Cardiac muscle cell (in vitro differentiated cells and primary cell): ENCODE measurements around the gene NSD1. TPM values are rescaled to one million over a fixed set of nuclear protein-coding genes. Genes with fewer than 3 reads are reported as not detected.

Source experiments
- DNase-seq, 2 donors: peaks; one replicate each; pipeline versions ENCODE4 v3.0.0 to v3.0.0-alpha.2; 2010 to 2017; ENCODE audit warnings: low read depth in 1 of 2, low spot score in 1 of 2
- H3K27ac ChIP-seq: fragments of 200-600 bp; sonication (generic); 2 replicates; pipeline ENCODE4 v1.5.1; 2016
- H3K27me3 ChIP-seq: fragments of 200-600 bp; sonication (generic); 2 replicates; pipeline ENCODE4 v1.6.0; 2016; ENCODE audit warnings: control low read depth
- H3K36me3 ChIP-seq: fragments of 200-600 bp; sonication (generic); 2 replicates; pipeline ENCODE4 v1.5.1; 2016; ENCODE audit warnings: control low read depth
- H3K4me1 ChIP-seq: fragments of 200-600 bp; sonication (generic); 2 replicates; pipeline ENCODE4 v1.8.1; 2017; ENCODE audit warnings: low read depth, mild to moderate bottlenecking, mixed run types
- H3K4me3 ChIP-seq: fragments of 200-600 bp; sonication (generic); 2 replicates; pipeline ENCODE4 v1.5.1; 2016; ENCODE audit warnings: mild to moderate bottlenecking
- H3K9me3 ChIP-seq: fragments of 200-600 bp; sonication (generic); 2 replicates; pipeline ENCODE4 v1.5.1; 2017; ENCODE audit warnings: low read depth, mild to moderate bottlenecking, control low read depth
- polyA plus RNA-seq: library from polyadenylated mRNA; unstranded; fragments of >200 nt; fragmentation: Nextera tagmentation; extraction: Ambion mirVana; gene quantifications from 2 replicates; pipeline ENCODE4 v1.2.1, GENCODE V29; 2016
- total RNA-seq: library from RNA; depleted of rRNA; stranded (reverse); fragments of >200 nt; gene quantifications from 2 replicates; pipeline ENCODE4 v1.2.3, GENCODE V29; 2016
- TF ChIP-seq, protein P1 (sequence below): IDR thresholded peaks from 2 replicates; pipeline ENCODE4 v1.5.1; 2012; ENCODE audit warnings: low read depth, mild to moderate bottlenecking, low read length

The NSD1 gene
- total and polyA plus RNA-seq, 2 experiments from 2014 or later: 37.8 to 37.9 TPM

DNA sequence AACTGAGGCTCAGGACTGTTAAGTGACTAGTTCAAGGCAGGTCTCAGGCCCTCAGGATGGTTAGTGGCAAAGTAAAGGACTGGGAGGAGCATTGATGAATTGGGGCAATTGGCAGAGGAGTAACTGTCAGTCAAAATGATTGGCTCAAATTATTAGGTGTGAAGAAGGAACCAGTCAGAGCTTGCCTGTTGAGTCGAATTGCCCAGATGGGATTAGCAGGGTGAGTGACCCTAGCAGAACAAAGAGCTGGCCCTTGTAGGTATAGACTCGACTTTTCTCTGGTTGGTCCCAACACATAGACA, 2.6 kb upstream of the NSD1 start:
- H3K27ac ChIP-seq: no peak overlapping the region
- H3K9me3 ChIP-seq: no peaks in the 10 kb centered on the region
- peaks cover 14% of the 10 kb centered on the region for H3K4me1 ChIP-seq
- H3K4me3 ChIP-seq: no peak overlapping the region
- no peaks in the 10 kb centered on the region for H3K27me3 ChIP-seq
- peaks cover 6% of the 10 kb centered on the region for H3K36me3 ChIP-seq
- no peak for DNase-seq
- TF ChIP-seq, protein P1, sequence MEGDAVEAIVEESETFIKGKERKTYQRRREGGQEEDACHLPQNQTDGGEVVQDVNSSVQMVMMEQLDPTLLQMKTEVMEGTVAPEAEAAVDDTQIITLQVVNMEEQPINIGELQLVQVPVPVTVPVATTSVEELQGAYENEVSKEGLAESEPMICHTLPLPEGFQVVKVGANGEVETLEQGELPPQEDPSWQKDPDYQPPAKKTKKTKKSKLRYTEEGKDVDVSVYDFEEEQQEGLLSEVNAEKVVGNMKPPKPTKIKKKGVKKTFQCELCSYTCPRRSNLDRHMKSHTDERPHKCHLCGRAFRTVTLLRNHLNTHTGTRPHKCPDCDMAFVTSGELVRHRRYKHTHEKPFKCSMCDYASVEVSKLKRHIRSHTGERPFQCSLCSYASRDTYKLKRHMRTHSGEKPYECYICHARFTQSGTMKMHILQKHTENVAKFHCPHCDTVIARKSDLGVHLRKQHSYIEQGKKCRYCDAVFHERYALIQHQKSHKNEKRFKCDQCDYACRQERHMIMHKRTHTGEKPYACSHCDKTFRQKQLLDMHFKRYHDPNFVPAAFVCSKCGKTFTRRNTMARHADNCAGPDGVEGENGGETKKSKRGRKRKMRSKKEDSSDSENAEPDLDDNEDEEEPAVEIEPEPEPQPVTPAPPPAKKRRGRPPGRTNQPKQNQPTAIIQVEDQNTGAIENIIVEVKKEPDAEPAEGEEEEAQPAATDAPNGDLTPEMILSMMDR: no peak

DNA sequence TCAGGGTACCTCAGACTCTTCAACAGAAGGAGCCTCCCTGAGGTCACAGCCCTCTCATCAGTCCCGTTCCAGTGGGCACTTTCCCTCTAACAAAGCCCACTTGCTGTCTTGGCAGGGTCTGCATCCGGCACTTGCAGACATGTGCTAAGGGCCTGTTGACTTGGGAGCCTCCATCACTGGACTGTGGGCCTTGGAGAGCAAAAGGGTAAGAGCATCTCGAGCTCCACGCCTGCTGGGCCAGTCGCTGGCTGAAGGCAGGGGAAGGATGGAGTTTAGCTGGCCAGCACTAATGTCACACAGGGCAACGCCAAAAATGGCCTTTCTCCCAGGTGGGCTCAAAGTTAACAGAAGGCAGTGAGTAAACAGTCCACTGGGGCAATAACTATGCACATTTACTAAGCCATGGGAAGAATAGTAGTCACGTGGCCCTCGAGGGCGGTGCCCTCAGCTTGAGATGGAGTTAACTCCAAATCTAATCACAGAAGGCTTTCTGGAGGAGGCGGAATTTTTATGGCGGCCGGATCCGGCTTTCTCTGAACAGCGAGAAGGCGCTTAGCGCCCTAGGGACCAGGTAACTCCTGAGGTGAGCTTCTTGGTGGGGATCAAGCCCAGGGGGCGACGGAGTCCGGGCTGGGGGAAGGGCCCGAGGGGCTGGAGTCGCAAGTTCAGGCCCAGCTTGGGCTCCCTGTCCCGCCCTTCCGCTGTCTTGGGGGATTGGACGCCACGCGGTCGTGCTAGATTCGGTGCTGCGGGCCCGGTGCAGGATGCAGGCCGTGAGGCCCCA, 2.0 kb upstream of the NSD1 start:
- Histone ChIP-seq H3K9me3 (no peaks in the 10 kb centered on the region), H3K4me3 (no peak overlapping the region), H3K4me1 (peaks cover 20% of the 10 kb centered on the region), H3K27ac (no peak overlapping the region), H3K27me3 (no peaks in the 10 kb centered on the region), H3K36me3 (peaks cover 6% of the 10 kb centered on the region)
- TF ChIP-seq, protein P1: no peak
- peak in 1 of 2 donors; percentile 18 for DNase-seq

DNA sequence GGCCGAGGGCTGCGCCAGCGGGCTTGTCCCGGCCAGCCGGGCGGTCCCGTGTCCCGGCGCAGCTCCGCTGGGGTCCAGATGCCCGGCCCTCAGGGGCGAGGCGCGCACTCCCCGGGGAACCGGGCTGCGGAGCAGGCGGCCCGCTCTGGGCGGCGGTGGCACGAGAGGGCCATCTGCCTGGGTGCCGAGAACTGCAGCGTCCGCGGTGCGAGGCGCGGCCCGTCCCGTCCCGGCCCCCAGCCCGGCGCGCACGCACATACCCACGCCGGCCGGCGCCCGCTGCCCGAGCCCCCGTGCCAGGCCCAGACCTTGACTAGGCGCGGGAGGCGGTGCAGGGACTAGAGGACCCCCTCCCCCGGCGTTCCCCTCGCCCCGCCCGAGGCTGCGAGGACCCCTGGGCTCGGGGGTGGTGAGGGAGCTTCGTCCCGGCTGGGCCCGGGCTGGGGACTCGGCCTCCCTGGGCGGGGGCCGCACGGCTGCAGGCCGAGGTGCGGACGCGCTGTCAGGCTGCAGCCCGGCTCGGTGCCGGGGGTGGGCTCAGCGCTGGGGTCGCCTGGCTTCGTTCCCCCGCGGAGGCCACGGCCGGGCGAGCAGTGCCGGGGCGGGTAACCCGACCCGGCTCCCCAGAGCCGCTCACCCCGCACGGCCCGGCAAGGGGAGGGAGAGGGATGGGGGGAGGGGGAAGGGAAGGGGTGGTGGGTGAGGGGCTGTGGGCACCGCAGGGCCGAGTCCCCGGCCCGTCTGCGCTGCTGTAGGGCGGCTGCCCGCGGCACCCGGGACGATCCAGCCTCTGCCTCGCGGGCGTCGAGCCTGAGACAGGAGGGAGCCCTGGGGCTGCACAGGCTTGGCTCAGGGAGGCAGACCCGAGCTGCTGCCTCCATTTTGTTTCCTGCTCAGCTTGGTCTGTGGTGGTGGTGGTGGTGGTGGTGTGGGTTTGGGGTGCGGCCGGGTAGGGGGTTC, 1.2 kb upstream of the NSD1 start:
- peak; percentile 38 to 53 for DNase-seq
- peak overlapping the region; percentile 2 for H3K27ac ChIP-seq
- peaks cover 13% of the 10 kb centered on the region for H3K36me3 ChIP-seq
- peaks cover 29% of the 10 kb centered on the region for H3K4me1 ChIP-seq
- H3K9me3 ChIP-seq: no peaks in the 10 kb centered on the region
- no peaks in the 10 kb centered on the region for H3K27me3 ChIP-seq
- H3K4me3 ChIP-seq: no peak overlapping the region
- TF ChIP-seq, protein P1: no peak

DNA sequence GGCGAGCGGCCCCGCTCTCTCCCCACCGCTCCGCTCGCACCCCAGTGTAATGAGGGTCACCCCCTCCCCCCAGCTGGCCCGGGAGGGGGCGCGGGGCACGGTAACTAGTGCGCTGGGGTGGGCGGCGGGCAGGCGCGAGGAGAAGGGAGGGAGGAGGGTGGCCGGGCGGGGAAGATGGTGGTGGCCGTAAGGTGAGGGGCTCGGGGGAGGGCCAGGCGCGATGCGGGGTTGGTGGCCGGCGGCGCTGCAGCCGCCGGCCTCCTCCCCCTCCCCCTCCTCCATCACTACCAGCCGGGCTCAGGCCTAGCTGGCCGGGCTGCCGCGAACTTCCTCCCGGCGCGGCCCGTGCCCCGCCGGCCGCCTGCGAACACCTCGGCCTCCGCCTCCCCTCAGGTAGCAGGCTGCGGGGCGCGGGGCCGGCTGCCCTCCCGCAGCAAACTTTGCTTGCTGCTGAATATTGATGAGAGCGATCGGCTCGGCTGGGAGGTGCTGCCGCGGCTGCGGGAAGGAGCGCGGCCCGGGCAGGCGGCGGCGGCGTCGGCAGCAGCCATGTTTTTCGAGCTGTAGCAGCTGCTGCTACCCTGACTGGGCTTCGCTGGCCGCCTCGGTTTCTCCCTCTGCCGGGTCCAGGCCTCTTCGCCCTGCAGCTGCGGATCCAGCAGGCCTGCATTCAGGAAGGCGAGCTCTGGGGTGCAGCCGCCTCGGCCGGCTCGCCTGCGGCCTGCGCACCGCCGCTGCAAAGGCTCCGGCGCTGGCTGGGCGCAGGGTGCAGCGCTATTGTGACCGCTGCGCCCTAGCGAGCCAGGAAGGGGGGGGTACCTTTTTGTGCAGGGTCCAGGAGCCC, 502 bp downstream of the NSD1 start:
- DNase-seq: peak; percentile 64 to 70
- peaks cover 22% of the 10 kb centered on the region for H3K36me3 ChIP-seq
- peaks cover 30% of the 10 kb centered on the region for H3K4me1 ChIP-seq
- peak overlapping the region; percentile 37 for H3K4me3 ChIP-seq
- TF ChIP-seq, protein P1: no peak
- no peaks in the 10 kb centered on the region for H3K9me3 ChIP-seq
- no peaks in the 10 kb centered on the region for H3K27me3 ChIP-seq
- H3K27ac ChIP-seq: peak overlapping the region; percentile 22

DNA sequence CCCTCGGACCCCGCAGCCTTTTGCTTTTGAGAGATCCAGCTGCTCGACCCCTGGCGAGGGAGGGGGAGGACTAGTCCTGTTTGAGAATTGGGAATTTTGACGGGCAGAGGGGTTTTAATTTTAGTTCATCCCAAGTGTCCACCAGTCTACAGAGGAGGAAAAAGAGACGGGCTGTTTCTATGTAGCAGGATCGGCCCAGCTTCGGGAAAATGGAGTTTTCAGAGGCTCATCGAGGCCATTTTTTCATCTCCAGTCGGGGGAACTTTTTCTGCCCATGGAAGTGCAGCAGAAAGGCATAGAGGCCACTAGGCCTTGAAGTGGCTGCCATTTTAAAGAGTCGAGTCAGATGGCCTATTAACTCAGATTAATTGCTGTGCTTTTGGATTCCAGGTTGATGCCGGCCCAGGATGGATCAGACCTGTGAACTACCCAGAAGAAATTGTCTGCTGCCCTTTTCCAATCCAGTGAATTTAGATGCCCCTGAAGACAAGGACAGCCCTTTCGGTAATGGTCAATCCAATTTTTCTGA, 1.2 kb downstream of the NSD1 start:
- TF ChIP-seq, protein P1: no peak
- H3K36me3 ChIP-seq: peaks cover 22% of the 10 kb centered on the region
- no peaks in the 10 kb centered on the region for H3K27me3 ChIP-seq
- DNase-seq: no peak
- peaks cover 30% of the 10 kb centered on the region for H3K4me1 ChIP-seq
- H3K9me3 ChIP-seq: no peaks in the 10 kb centered on the region
- H3K27ac ChIP-seq: peak overlapping the region; percentile 22
- H3K4me3 ChIP-seq: peak overlapping the region; percentile 37
